Left forelimb (tissue), 1 donor: Measurements from ENCODE around the gene NDUFB11.
A peak's percentile ranks its signal among the peaks of the same experiment; 100 is the strongest.
"Not testable (repeated sequence)": the region's sequence is repeated elsewhere in the genome, so short reads cannot be mapped to it uniquely, and the experiment has no call there.

Experiments used
- DNase-seq: peaks from one replicate; pipeline ENCODE4 v3.0.0-alpha.2; 2018; ENCODE audit warnings: low spot score

The NDUFB11 gene

GRCh38 chrX:47146121-47146935, 1.8 kb upstream of the NDUFB11 start:
- no peak for DNase-seq

- DNase-seq = no peak
These were observed 1.1 kb upstream of the NDUFB11 start for GRCh38 chrX:47145395-47146120.

GRCh38 chrX:47143894-47144625, 442 bp downstream of the NDUFB11 start:
- DNase-seq = no peak

GRCh38 chrX:47138171-47138570, 6.3 kb downstream of the NDUFB11 start:
- no peak for DNase-seq

GRCh38 chrX:47135650-47136049, 8.9 kb downstream of the NDUFB11 start:
- DNase-seq = not testable (repeated sequence)

- no peak for DNase-seq
These were observed 11.0 kb downstream of the NDUFB11 start for GRCh38 chrX:47133493-47133892.

GRCh38 chrX:47129899-47130358, 14.6 kb downstream of the NDUFB11 start:
- DNase-seq = no peak

GRCh38 chrX:47129157-47129898, 15.2 kb downstream of the NDUFB11 start:
- DNase-seq = peak; percentile 92

GRCh38 chrX:47124466-47124865, 20.0 kb downstream of the NDUFB11 start:
- DNase-seq = not testable (repeated sequence)

- not testable (repeated sequence) for DNase-seq
These were observed 27.9 kb downstream of the NDUFB11 start for GRCh38 chrX:47116551-47117110.

GRCh38 chrX:47112316-47112954, 32.1 kb downstream of the NDUFB11 start:
- DNase-seq = no peak

- not testable (repeated sequence) for DNase-seq
These were observed 33.4 kb downstream of the NDUFB11 start for GRCh38 chrX:47110936-47111615.

GRCh38 chrX:47101206-47101605, 43.3 kb downstream of the NDUFB11 start:
- no peak for DNase-seq

GRCh38 chrX:47098338-47099094, 46.0 kb downstream of the NDUFB11 start:
- DNase-seq = no peak

- DNase-seq = no peak
These were observed 47.5 kb downstream of the NDUFB11 start for GRCh38 chrX:47097018-47097417.

- no peak for DNase-seq
These were observed 50.6 kb downstream of the NDUFB11 start for GRCh38 chrX:47093860-47094259.

- DNase-seq = no peak
These were observed 51.3 kb downstream of the NDUFB11 start for GRCh38 chrX:47093248-47093647.
